ENCODE data around the gene PRSS12. TPM values are rescaled to one million over a fixed set of nuclear protein-coding genes. Genes with fewer than 3 reads are reported as not detected.

Gene PRSS12
- polyA plus RNA-seq, 1 of the 3 experiments (the other 2 are of a cell fraction), result 137 TPM

- H3K79me2 ChIP-seq (ENCODE audit: insufficient read depth), result peaks cover 29% of the 10 kb centered on the region
- H4K20me1 ChIP-seq (ENCODE audit: insufficient read depth), result no peaks in the 10 kb centered on the region
- no peak overlapping the region for H3K4me3 ChIP-seq (ENCODE audit: low read depth in 2 of 2, low read length in 1 of 2)
- POLR2A ChIA-PET, result no interaction called here
- CTCF ChIA-PET, result interaction anchor here (1.9 to 10.3 kb wide), 2 partner anchors 17 to 51 kb away, joined by 4 to 102 read pairs; partner anchors contain the start of gene PRSS12
- H3K9me2 ChIP-seq, result no peaks in the 10 kb centered on the region
- H3F3A ChIP-seq (replicated peaks; ENCODE audit: insufficient read depth), result peaks cover 24% of the 10 kb centered on the region
- no peak for DNase-seq
- TF ChIP-seq TCF12 (IDR thresholded peaks at IDR 0.05) (no peak), RXRA (IDR thresholded peaks at IDR 0.05; ENCODE audit: borderline replicate concordance, low read depth) (no peak), TAF1 (IDR thresholded peaks at IDR 0.05; ENCODE audit: borderline replicate concordance, low read depth, low read length) (no peak), REST (IDR thresholded peaks at IDR 0.05; ENCODE audit: low read depth, low read length) (no peak), GABPA (IDR thresholded peaks at IDR 0.05; ENCODE audit: low read depth) (no peak), USF1 (IDR thresholded peaks at IDR 0.05; ENCODE audit: borderline replicate concordance, low read depth) (no peak), USF2 (IDR thresholded peaks at IDR 0.05; ENCODE audit: borderline replicate concordance, low read depth, low read length) (no peak), TEAD4 (IDR thresholded peaks at IDR 0.05; ENCODE audit: borderline replicate concordance, insufficient read depth) (no peak), EP300 (IDR thresholded peaks at IDR 0.05; ENCODE audit: borderline replicate concordance in 1 of 2, low read depth in 1 of 2, low read length in 1 of 2) (no peak), POLR2AphosphoS5 (IDR thresholded peaks at IDR 0.05; ENCODE audit: low read depth, low read length) (no peak), JUND (IDR thresholded peaks at IDR 0.05) (no peak), MEF2A (IDR thresholded peaks at IDR 0.05; ENCODE audit: borderline replicate concordance, low read depth) (no peak), EZH2phosphoT487 (IDR thresholded peaks at IDR 0.05; ENCODE audit: borderline replicate concordance, low read depth) (no peak), ZBTB33 (IDR thresholded peaks at IDR 0.05; ENCODE audit: borderline replicate concordance, low read depth) (no peak), RAD21 (IDR thresholded peaks at IDR 0.05; ENCODE audit: low read length) (no peak), ELF1 (IDR thresholded peaks at IDR 0.05) (no peak)
- no peaks in the 10 kb centered on the region for H3K27me3 ChIP-seq (ENCODE audit: insufficient read depth)
- no peak overlapping the region for H3K27ac ChIP-seq (ENCODE audit: low read depth in 2 of 2, low read length in 1 of 2)
- H3K36me3 ChIP-seq (replicated peaks in 1 of 2; ENCODE audit: control insufficient read depth in 1 of 2, insufficient read depth in 2 of 2, low read length in 1 of 2), result peaks cover 14 to 15% of the 10 kb centered on the region in 2 experiments
- WGBS (ENCODE audit: low lambda C conversion rate), result 91% methylated on average over 6 of the region's 6 CpGs
- peaks cover 26 to 32% of the 10 kb centered on the region in 2 experiments for H3K4me1 ChIP-seq (ENCODE audit: control insufficient read depth in 1 of 2, insufficient read depth in 2 of 2, low read depth in 1 of 2, low read length in 1 of 2)
- H3K4me2 ChIP-seq, result no peak overlapping the region
- no peak overlapping the region for H3K9ac ChIP-seq
- no peaks in the 10 kb centered on the region for H3K9me3 ChIP-seq
- H2AFZ ChIP-seq (ENCODE audit: low read depth), result no peak overlapping the region
Measured at GRCh38 chr4:118335324-118335723, 17.5 kb downstream of the PRSS12 start.
